Panc1 (cell line): Measurements from ENCODE around the gene CDK6.

Experiments
- CTCF ChIP-seq: fragments of 450-650 bp; IDR thresholded peaks from 2 replicates; pipeline ENCODE4 v1.5.1; 2017; ENCODE audit warnings: mild to moderate bottlenecking
- TCF7L2 ChIP-seq: IDR thresholded peaks from 2 replicates; pipeline ENCODE4 v1.6.1; 2011; ENCODE audit warnings: mild to moderate bottlenecking, low read depth, low read length, inconsistent platforms

- TF ChIP-seq CTCF, result no peak
- TF ChIP-seq TCF7L2, result no peak
These were observed 85.4 kb downstream of the CDK6 start for GRCh38 chr7:92750946-92751345.
